Stimulated activated CD8-positive, alpha-beta memory T cell treated with anti-CD3 and anti-CD28 coated beads, Interleukin-4, amount 100 ng/mL, for 1 hour (primary cell): ENCODE measurements around the gene XPO5.
"Not testable (repeated sequence)": the region's sequence is repeated elsewhere in the genome, so short reads cannot be mapped to it uniquely, and the experiment has no call there.

Experiments
- DNase-seq, 2 donors: peaks; one replicate each; pipeline ENCODE4 v3.0.0-alpha.2; 2020; ENCODE audit warnings: low read depth in 2 of 2, low spot score in 1 of 2

The XPO5 gene

GRCh38 chr6:43498291-43498690, 77.5 kb downstream of the XPO5 start:
- not testable (repeated sequence) for DNase-seq

GRCh38 chr6:43497689-43498088, 78.1 kb downstream of the XPO5 start:
- DNase-seq, result no peak

- DNase-seq, result no peak
These were observed 78.8 kb downstream of the XPO5 start for GRCh38 chr6:43497129-43497396.

GRCh38 chr6:43496370-43497128, 79.3 kb downstream of the XPO5 start:
- DNase-seq, result no peak

- DNase-seq, result no peak
These were observed 80.4 kb downstream of the XPO5 start for GRCh38 chr6:43495409-43495941.

- DNase-seq, result no peak
These were observed 81.1 kb downstream of the XPO5 start for GRCh38 chr6:43494766-43495165.

GRCh38 chr6:43494321-43494720, 81.5 kb downstream of the XPO5 start:
- no peak for DNase-seq

- no peak for DNase-seq
These were observed 82.0 kb downstream of the XPO5 start for GRCh38 chr6:43493833-43494232.

- DNase-seq, result no peak
These were observed 82.6 kb downstream of the XPO5 start for GRCh38 chr6:43493230-43493629.

- DNase-seq, result no peak
These were observed 83.2 kb downstream of the XPO5 start for GRCh38 chr6:43492673-43493072.

GRCh38 chr6:43491750-43492661, 83.8 kb downstream of the XPO5 start:
- DNase-seq, result no peak

- no peak for DNase-seq
These were observed 85.3 kb downstream of the XPO5 start for GRCh38 chr6:43490523-43490939.

GRCh38 chr6:43489277-43490072, 86.4 kb downstream of the XPO5 start:
- no peak for DNase-seq

- no peak for DNase-seq
These were observed 87.1 kb downstream of the XPO5 start for GRCh38 chr6:43488667-43489276.

- DNase-seq, result no peak
These were observed 94.1 kb downstream of the XPO5 start for GRCh38 chr6:43481591-43482236.

GRCh38 chr6:43481075-43481474, 94.8 kb downstream of the XPO5 start:
- no peak for DNase-seq

GRCh38 chr6:43478008-43478372, 97.8 kb downstream of the XPO5 start:
- no peak for DNase-seq

- DNase-seq, result peak; percentile 96 to 98
These were observed 98.4 kb downstream of the XPO5 start, which contains the start of gene TJAP1 for GRCh38 chr6:43477235-43478007. Gene TJAP1, plus strand, starts transcription at chr6:43477570. Its CDS starts 21,432 bp downstream, at chr6:43499002.

- DNase-seq, result no peak
These were observed 99.1 kb downstream of the XPO5 start for GRCh38 chr6:43476746-43477145.

GRCh38 chr6:43475516-43475915, 100.3 kb downstream of the XPO5 start:
- no peak for DNase-seq
